Sciatic nerve (tissue), 2 donors: ENCODE data around the gene IKBIP. TPM values are rescaled to one million over a fixed set of nuclear protein-coding genes. Genes with fewer than 3 reads are reported as not detected.
"Not testable (repeated sequence)": the region's sequence is repeated elsewhere in the genome, so short reads cannot be mapped to it uniquely, and the experiment has no call there.

Experiments
- ATAC-seq: fragments of 200-7000 bp; cut with Tn5 transposase; one replicate; pipeline ENCODE4 v1.9.1; 2020; ENCODE audit warnings: mild to moderate bottlenecking, moderate library complexity
- DNase-seq: peaks from one replicate; pipeline ENCODE4 v3.0.0-alpha.2; 2020; ENCODE audit warnings: low spot score
- intact Hi-C: fragments of 100-400 bp; cut with DNase I; formaldehyde crosslinking; loops from one replicate; pipeline ENCODE4 v1.14.2; 2022
- total RNA-seq: library from RNA; stranded (reverse); fragmentation: NEBNext Ultra II Directional; extraction: Animal tissue kit (Norgen Biotek cat#: 25700); gene quantifications from one replicate; pipeline ENCODE4 v1.2.1, GENCODE V29; 2021
- donor health status: DM: no; HTN: no; CAD: no.
- donor health status: DM: no; HTN: no; CAD: no.

IKBIP gene
- total RNA-seq: 16.4 TPM

GRCh38 chr12:98644712-98645571, at the start of gene IKBIP, which contains the start of gene APAF1:
IKBIP (minus strand) TSS chr12:98644788; CDS start chr12:98644701, 87 bp downstream.
APAF1 (plus strand) TSS chr12:98645290; CDS start chr12:98648360, 3,070 bp downstream.
- DNase-seq: peak; percentile 98
- intact Hi-C loops: no loop called here
- ATAC-seq: peak; percentile 99

- DNase-seq: no peak
- intact Hi-C loops: no loop called here
- no peak for ATAC-seq
Observed at GRCh38 chr12:98691351-98691750, 46.8 kb upstream of the IKBIP start.

GRCh38 chr12:98686603-98687002, 42.0 kb upstream of the IKBIP start:
- ATAC-seq (no peak), DNase-seq (no peak)
- intact Hi-C loops: no loop called here

- DNase-seq (no peak), ATAC-seq (no peak)
- intact Hi-C loops: no loop called here
Observed at GRCh38 chr12:98684199-98684598, 39.6 kb upstream of the IKBIP start.

- intact Hi-C loops: no loop called here
- ATAC-seq (no peak), DNase-seq (no peak)
Observed at GRCh38 chr12:98679611-98680005, 35.0 kb upstream of the IKBIP start.

- no peak for DNase-seq
- intact Hi-C loops: no loop called here
- no peak for ATAC-seq
Observed at GRCh38 chr12:98678946-98679610, 34.5 kb upstream of the IKBIP start.

GRCh38 chr12:98678236-98678945, 33.8 kb upstream of the IKBIP start:
- intact Hi-C loops: no loop called here
- DNase-seq (no peak), ATAC-seq (no peak)

GRCh38 chr12:98674841-98675240, 30.3 kb upstream of the IKBIP start:
- ATAC-seq (no peak), DNase-seq (no peak)
- intact Hi-C loops: no loop called here

- no peak for ATAC-seq
- intact Hi-C loops: no loop called here
- no peak for DNase-seq
Observed at GRCh38 chr12:98671459-98671858, 26.9 kb upstream of the IKBIP start.

- DNase-seq (no peak), ATAC-seq (no peak)
- intact Hi-C loops: no loop called here
Observed at GRCh38 chr12:98669751-98670150, 25.2 kb upstream of the IKBIP start.

GRCh38 chr12:98660521-98660920, 15.9 kb upstream of the IKBIP start:
- ATAC-seq (no peak), DNase-seq (no peak)
- intact Hi-C loops: no loop called here

GRCh38 chr12:98656289-98657101, 11.9 kb upstream of the IKBIP start:
- ATAC-seq: no peak
- intact Hi-C loops: no loop called here
- DNase-seq: no peak

- intact Hi-C loops: no loop called here
- DNase-seq: no peak
- ATAC-seq: no peak
Observed at GRCh38 chr12:98653866-98654493, 9.4 kb upstream of the IKBIP start.

GRCh38 chr12:98651328-98651727, 6.7 kb upstream of the IKBIP start:
- no peak for DNase-seq
- intact Hi-C loops: no loop called here
- no peak for ATAC-seq

GRCh38 chr12:98646294-98647090, 1.9 kb upstream of the IKBIP start:
- no peak for DNase-seq
- no peak for ATAC-seq
- intact Hi-C loops: no loop called here

GRCh38 chr12:98645572-98646067, 1.0 kb upstream of the IKBIP start:
- intact Hi-C loops: no loop called here
- ATAC-seq (peak; percentile 29), DNase-seq (no peak)

GRCh38 chr12:98644433-98644711, 216 bp downstream of the IKBIP start:
- DNase-seq (no peak), ATAC-seq (peak; percentile 23)
- intact Hi-C loops: no loop called here

- intact Hi-C loops, ATAC-seq, DNase-seq: not testable (repeated sequence)
Observed at GRCh38 chr12:98642801-98643200, 1.8 kb downstream of the IKBIP start.
